K562 (cell line): ENCODE measurements around the gene A2ML1. TPM values are rescaled to one million over a fixed set of nuclear protein-coding genes. Genes with fewer than 3 reads are reported as not detected.

Experiments
- ARID1B ChIP-seq: fragments of 450-650 bp; IDR thresholded peaks from 2 replicates; pipeline ENCODE4 v1.6.1; 2016; ENCODE audit warnings: antibody characterized with exemption, mild to moderate bottlenecking, inconsistent platforms
- FOXK2 ChIP-seq, 2 experiments: fragments of 450-650 bp; IDR thresholded peaks in 1 of 2; conservative IDR thresholded peaks in 1 of 2; 2 replicates each; pipeline ENCODE4 v1.6.1; 2016; ENCODE audit warnings: low read depth in 2 of 2, mild to moderate bottlenecking in 1 of 2
- MEF2A ChIP-seq: IDR thresholded peaks from 2 replicates; pipeline ENCODE4 v1.6.1; 2011; ENCODE audit warnings: low read depth, mild to moderate bottlenecking, low read length, moderate library complexity; ENCODE audit not compliant: control insufficient read depth
- MTA2 ChIP-seq: fragments of 450-650 bp; IDR thresholded peaks from 2 replicates; pipeline ENCODE4 v1.6.1; 2016; ENCODE audit warnings: low read depth
- NCOR1 ChIP-seq: fragments of 450-650 bp; IDR thresholded peaks from 2 replicates; pipeline ENCODE4 v1.6.1; 2016; ENCODE audit warnings: mild to moderate bottlenecking, moderate library complexity
- NFYB ChIP-seq: IDR thresholded peaks from 2 replicates; pipeline ENCODE4 v1.6.1; 2011; ENCODE audit warnings: mild to moderate bottlenecking, moderate library complexity; ENCODE audit not compliant: insufficient read length; ENCODE audit errors: extremely low read depth
- PML ChIP-seq: IDR thresholded peaks from 2 replicates; pipeline ENCODE4 v1.6.1; 2012; ENCODE audit warnings: low read length, inconsistent platforms
- TAF15 ChIP-seq: fragments of 200-400 bp; formaldehyde crosslinking; IDR thresholded peaks from 2 replicates; pipeline ENCODE4 v1.6.1; 2017; ENCODE audit warnings: mild to moderate bottlenecking, low read depth, low read length, moderate library complexity
- TARDBP ChIP-seq: fragments of 450-650 bp; IDR thresholded peaks from 2 replicates; pipeline ENCODE4 v1.6.1; 2016
- TEAD1 ChIP-seq, 2 experiments: fragments of 450-650 bp in 1 of 2; sonication (generic) in 1 of 2; formaldehyde crosslinking; IDR thresholded peaks; 2 replicates each; pipeline versions ENCODE4 v1.4.0 to v1.8.0; 2020 to 2022; ENCODE audit warnings: mild to moderate bottlenecking in 2 of 2, missing genetic modification reagents in 1 of 2
- ZC3H8 ChIP-seq: fragments of 450-650 bp; IDR thresholded peaks from 2 replicates; pipeline ENCODE4 v1.6.1; 2017
- ZEB2 ChIP-seq: fragments of 450-650 bp; IDR thresholded peaks from 2 replicates; pipeline ENCODE4 v1.6.1; 2016
- ZNF197 ChIP-seq: fragments of 200-800 bp; sonication (Bioruptor generic); IDR thresholded peaks from 2 replicates; pipeline ENCODE4 v1.6.1; 2016; ENCODE audit warnings: low read depth, missing genetic modification characterization, missing compliant biosample characterization
- ZNF274 ChIP-seq: IDR thresholded peaks from 2 replicates; pipeline ENCODE4 v1.6.1; 2011; ENCODE audit warnings: low read depth, mild to moderate bottlenecking, low read length, moderate library complexity, borderline replicate concordance
- ZNF584 ChIP-seq: fragments of 200-800 bp; sonication (Bioruptor generic); IDR thresholded peaks from 2 replicates; pipeline ENCODE4 v1.6.1; 2016; ENCODE audit warnings: low read depth, mild to moderate bottlenecking, missing genetic modification characterization, missing compliant biosample characterization
- ZNF830 ChIP-seq: fragments of 250-450 bp; sonication (Bioruptor Pico); IDR thresholded peaks from 2 replicates; pipeline ENCODE4 v1.5.0; 2021; ENCODE audit warnings: mild to moderate bottlenecking
- polyA plus RNA-seq, 8 experiments: library from polyadenylated mRNA; depleted of rRNA in 4 of 8; stranded (reverse) in 5 of 8; unstranded in 3 of 8; fragments of >200 nt; fragmentation: Nextera tagmentation in 2 of 8; fragmentation: Illumina TruSeq in 1 of 8; extraction: Ambion mirVana in 2 of 8; extraction: Trizol in 1 of 8; gene quantifications; 2 replicates each; pipeline versions ENCODE4 v1.2.1 to v1.2.3, GENCODE V29; 2011 to 2014; ENCODE audit warnings: inconsistent platforms in 1 of 8, missing spikeins in 1 of 8
- total RNA-seq, 7 experiments: library from RNA; depleted of rRNA in 6 of 7; stranded (reverse); fragments of >200 nt in 6 of 7; fragmentation: Illumina TruSeq in 2 of 7; extraction: Trizol in 2 of 7; gene quantifications; 2 replicates each; pipeline versions ENCODE4 v1.2.1 to v1.2.3, GENCODE V29; 2011 to 2021; ENCODE audit warnings: low replicate concordance in 1 of 7
- TF ChIP-seq, protein P1 (sequence below): sonication (generic); formaldehyde crosslinking; IDR thresholded peaks from 2 replicates; pipeline ENCODE4 v1.8.0; 2023; ENCODE audit warnings: missing genetic modification reagents, mild to moderate bottlenecking, borderline replicate concordance
- TF ChIP-seq, protein P2 (sequence below): fragments of 200-800 bp; sonication (Bioruptor generic); IDR thresholded peaks from 2 replicates; pipeline ENCODE4 v1.6.1; 2017; ENCODE audit warnings: missing genetic modification characterization, missing compliant biosample characterization
- TF ChIP-seq, protein P3 (sequence below): fragments of 450-650 bp; formaldehyde crosslinking; IDR thresholded peaks from 2 replicates; pipeline ENCODE4 v1.4.0; 2020; ENCODE audit warnings: mild to moderate bottlenecking, mixed read lengths
- TF ChIP-seq, protein P4 (sequence below): IDR thresholded peaks from 2 replicates; pipeline ENCODE4 v1.6.1; 2014; ENCODE audit warnings: antibody characterized with exemption

Gene A2ML1
- total and polyA plus RNA-seq, 9 of the 15 experiments (the other 6 are each of a cell fraction or from before 2014, with no cell fraction given): 0.04 to 0.47 (median 0.13) TPM

DNA sequence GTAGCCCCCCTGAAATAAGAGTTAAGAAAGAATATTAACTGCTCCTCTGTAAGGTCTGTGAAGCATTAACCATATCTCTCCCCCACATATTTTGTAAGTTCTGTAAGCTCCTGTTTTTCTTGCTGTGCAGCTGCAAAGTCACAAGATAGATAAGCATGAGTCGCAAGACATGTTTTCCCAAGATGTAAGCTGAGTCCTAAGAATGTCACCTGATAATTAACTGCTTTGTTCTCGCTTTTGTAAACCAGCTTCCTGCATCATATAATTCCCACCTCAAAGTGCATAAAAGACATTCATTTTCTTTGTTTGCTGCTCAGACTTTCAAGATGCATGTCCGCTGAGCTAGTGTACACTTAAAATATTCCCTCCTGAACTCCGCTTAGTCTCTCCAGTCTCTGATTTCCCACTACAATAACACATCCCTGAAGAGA is 64.9 kb downstream of the A2ML1 start (continued):
- TF ChIP-seq, protein P1, sequence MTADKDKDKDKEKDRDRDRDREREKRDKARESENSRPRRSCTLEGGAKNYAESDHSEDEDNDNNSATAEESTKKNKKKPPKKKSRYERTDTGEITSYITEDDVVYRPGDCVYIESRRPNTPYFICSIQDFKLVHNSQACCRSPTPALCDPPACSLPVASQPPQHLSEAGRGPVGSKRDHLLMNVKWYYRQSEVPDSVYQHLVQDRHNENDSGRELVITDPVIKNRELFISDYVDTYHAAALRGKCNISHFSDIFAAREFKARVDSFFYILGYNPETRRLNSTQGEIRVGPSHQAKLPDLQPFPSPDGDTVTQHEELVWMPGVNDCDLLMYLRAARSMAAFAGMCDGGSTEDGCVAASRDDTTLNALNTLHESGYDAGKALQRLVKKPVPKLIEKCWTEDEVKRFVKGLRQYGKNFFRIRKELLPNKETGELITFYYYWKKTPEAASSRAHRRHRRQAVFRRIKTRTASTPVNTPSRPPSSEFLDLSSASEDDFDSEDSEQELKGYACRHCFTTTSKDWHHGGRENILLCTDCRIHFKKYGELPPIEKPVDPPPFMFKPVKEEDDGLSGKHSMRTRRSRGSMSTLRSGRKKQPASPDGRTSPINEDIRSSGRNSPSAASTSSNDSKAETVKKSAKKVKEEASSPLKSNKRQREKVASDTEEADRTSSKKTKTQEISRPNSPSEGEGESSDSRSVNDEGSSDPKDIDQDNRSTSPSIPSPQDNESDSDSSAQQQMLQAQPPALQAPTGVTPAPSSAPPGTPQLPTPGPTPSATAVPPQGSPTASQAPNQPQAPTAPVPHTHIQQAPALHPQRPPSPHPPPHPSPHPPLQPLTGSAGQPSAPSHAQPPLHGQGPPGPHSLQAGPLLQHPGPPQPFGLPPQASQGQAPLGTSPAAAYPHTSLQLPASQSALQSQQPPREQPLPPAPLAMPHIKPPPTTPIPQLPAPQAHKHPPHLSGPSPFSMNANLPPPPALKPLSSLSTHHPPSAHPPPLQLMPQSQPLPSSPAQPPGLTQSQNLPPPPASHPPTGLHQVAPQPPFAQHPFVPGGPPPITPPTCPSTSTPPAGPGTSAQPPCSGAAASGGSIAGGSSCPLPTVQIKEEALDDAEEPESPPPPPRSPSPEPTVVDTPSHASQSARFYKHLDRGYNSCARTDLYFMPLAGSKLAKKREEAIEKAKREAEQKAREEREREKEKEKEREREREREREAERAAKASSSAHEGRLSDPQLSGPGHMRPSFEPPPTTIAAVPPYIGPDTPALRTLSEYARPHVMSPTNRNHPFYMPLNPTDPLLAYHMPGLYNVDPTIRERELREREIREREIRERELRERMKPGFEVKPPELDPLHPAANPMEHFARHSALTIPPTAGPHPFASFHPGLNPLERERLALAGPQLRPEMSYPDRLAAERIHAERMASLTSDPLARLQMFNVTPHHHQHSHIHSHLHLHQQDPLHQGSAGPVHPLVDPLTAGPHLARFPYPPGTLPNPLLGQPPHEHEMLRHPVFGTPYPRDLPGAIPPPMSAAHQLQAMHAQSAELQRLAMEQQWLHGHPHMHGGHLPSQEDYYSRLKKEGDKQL (CRISPR knock-in tag): no peak
- TF ChIP-seq TAF15 (no peak), FOXK2 (conservative IDR thresholded peaks at IDR 0.05 in 1 of 2, IDR thresholded peaks at IDR 0.05 in 1 of 2; ENCODE audit: low read depth in 2 of 2) (peak; percentile 67 to 85), ZNF830 (no peak), ARID1B (peak; percentile 95), ZC3H8 (no peak), TEAD1 (CRISPR knock-in tag; IDR thresholded peaks at IDR 0.05) (peak in 1 of 2 experiments; percentile 82; a peak in 2 of 4 replicates), ZNF197 (CRISPR knock-in tag) (peak; percentile 38; the same call in 1 of the 2 replicates), ZNF584 (CRISPR knock-in tag) (0 out of 2 replicates have a peak, but pooled peaks have one; percentile 7), ZEB2 (peak; percentile 24), NCOR1 (peak; percentile 94), NFYB (no peak), MTA2 (peak; percentile 89), TARDBP (no peak), MEF2A (no peak), PML (peak; percentile 85), ZNF274 (peak; percentile 48; the same call in 1 of the 2 replicates)
- TF ChIP-seq, protein P2, sequence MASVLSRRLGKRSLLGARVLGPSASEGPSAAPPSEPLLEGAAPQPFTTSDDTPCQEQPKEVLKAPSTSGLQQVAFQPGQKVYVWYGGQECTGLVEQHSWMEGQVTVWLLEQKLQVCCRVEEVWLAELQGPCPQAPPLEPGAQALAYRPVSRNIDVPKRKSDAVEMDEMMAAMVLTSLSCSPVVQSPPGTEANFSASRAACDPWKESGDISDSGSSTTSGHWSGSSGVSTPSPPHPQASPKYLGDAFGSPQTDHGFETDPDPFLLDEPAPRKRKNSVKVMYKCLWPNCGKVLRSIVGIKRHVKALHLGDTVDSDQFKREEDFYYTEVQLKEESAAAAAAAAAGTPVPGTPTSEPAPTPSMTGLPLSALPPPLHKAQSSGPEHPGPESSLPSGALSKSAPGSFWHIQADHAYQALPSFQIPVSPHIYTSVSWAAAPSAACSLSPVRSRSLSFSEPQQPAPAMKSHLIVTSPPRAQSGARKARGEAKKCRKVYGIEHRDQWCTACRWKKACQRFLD (CRISPR knock-in tag): peak; percentile 45
- TF ChIP-seq, protein P3, sequence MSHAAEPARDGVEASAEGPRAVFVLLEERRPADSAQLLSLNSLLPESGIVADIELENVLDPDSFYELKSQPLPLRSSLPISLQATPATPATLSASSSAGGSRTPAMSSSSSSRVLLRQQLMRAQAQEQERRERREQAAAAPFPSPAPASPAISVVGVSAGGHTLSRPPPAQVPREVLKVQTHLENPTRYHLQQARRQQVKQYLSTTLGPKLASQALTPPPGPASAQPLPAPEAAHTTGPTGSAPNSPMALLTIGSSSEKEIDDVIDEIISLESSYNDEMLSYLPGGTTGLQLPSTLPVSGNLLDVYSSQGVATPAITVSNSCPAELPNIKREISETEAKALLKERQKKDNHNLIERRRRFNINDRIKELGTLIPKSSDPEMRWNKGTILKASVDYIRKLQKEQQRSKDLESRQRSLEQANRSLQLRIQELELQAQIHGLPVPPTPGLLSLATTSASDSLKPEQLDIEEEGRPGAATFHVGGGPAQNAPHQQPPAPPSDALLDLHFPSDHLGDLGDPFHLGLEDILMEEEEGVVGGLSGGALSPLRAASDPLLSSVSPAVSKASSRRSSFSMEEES (CRISPR knock-in tag): peak; percentile 50
- TF ChIP-seq, protein P4, sequence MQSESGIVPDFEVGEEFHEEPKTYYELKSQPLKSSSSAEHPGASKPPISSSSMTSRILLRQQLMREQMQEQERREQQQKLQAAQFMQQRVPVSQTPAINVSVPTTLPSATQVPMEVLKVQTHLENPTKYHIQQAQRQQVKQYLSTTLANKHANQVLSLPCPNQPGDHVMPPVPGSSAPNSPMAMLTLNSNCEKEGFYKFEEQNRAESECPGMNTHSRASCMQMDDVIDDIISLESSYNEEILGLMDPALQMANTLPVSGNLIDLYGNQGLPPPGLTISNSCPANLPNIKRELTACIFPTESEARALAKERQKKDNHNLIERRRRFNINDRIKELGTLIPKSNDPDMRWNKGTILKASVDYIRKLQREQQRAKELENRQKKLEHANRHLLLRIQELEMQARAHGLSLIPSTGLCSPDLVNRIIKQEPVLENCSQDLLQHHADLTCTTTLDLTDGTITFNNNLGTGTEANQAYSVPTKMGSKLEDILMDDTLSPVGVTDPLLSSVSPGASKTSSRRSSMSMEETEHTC: peak; percentile 97
